Measurements from ENCODE around the gene GRAP2.
"Not testable (repeated sequence)": the region's sequence is repeated elsewhere in the genome, so short reads cannot be mapped to it uniquely, and the experiment has no call there.

The GRAP2 gene

DNA sequence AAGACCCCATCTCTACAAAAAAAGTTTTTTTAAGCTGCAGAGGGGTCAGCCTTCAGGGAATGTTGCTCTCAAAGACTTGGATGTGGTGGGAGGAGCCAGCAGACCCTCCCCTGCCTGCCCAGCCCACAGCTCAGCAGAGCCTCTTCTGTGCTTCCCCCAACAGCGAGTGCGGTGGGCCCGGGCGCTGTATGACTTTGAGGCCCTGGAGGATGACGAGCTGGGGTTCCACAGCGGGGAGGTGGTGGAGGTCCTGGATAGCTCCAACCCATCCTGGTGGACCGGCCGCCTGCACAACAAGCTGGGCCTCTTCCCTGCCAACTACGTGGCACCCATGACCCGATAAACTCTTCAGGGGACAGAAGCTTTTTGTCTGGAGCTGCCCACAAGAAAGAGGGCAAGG lies 69.9 kb downstream of the GRAP2 start:
- no peak for DNase-seq

DNA sequence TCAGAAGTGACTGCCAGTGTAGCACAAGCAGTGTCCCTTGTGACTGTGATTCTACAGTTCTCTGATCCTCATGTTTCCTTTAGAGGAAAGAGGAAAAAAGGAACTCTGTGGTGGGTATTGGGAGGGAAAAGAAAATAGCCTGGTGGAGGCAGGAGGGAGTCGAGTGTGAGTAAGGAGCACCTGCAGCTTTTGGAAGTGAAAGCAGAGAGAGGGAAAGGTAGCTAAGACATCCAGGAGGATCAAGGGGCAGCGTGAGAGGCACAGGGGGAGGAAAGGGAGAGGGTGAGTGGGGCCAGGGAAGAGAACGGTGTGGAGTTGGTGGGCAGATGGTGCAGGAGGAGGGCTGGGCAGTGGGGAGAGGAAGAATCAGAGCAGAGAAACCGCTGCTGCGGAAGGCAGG lies 71.8 kb downstream of the GRAP2 start:
- no peak for DNase-seq

DNA sequence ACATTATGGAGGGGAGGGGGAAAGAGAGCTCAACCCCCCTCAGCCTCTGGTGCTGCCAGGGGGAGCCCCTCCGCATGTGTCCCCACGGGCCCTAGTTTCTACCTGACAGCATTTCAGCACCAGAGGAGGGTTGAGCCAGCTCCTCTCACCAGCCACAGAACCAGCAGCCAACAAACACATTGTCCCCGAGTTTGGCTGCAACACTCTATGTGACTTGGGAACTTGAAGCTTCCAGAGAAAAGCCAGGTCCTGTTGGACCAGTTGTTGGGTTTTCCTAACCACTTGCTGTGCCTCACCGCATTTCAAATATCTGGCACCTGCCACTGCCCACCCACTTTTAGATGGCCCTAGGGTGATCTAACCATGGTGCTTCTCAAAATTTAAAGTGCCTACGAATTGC lies 72.8 kb downstream of the GRAP2 start:
- no peak for DNase-seq

GRCh38 chr22:39974065-39974464 lies 73.2 kb downstream of the GRAP2 start:
- no peak for DNase-seq

GRCh38 chr22:39979048-39979447 lies 78.2 kb downstream of the GRAP2 start:
- no peak for DNase-seq

DNA sequence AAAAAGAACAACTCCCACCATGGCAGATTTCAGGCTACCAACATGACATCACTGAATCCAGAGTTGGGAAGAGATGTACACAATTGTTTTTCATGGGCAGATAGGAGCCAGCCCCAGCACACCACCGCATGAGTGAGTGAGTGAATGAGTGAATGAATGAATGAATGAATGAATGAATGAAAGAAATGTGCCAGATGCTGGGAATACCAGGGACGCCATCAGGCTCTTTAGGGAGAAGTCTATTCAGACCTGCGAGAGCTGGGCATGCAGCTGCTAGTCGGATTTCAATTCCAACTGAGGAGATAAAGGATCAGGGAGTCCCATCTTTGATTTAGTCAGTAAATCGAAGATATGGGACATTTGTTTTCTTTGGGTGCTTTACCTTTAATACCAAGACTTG lies 78.6 kb downstream of the GRAP2 start:
- no peak for DNase-seq

GRCh38 chr22:39980596-39980995 lies 79.7 kb downstream of the GRAP2 start:
- DNase-seq: no peak

- no peak for DNase-seq
These were observed 82.5 kb downstream of the GRAP2 start for GRCh38 chr22:39983346-39983745.

GRCh38 chr22:39984006-39984405 lies 83.1 kb downstream of the GRAP2 start:
- DNase-seq: no peak

GRCh38 chr22:39984746-39985145 lies 83.9 kb downstream of the GRAP2 start:
- DNase-seq: no peak

DNA sequence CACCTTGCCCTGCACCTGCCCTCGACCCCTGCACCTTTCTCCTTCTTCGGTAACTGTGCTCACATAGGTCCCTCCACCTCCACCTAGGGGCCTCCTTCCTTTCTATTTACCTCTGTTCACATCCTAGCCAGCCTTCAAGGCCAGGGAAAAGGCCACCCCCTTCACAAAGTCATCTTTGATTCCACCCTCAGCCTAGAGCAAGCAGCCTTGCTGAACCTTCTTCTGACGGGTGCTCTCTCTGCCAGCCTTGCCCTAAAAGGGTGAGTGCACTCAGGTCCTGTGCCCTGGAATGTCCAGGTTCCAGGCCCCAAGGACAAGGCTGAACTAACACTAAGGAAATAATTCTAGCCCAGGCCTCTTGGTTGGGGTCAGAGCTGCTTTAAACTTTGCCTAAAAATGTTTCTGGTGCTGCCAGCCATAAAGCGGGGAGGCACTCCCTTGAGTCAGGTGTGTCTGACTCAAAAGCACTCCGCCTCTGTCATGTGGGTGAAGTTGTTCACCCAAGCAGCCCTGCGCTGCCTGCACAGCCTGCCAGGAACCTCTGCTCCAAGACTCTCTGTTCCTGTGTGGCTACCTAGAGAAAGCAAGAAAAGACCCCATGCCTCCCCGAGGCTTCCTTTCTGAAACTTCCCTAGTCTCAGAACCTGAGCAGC lies 84.6 kb downstream of the GRAP2 start:
- no peak for DNase-seq

DNA sequence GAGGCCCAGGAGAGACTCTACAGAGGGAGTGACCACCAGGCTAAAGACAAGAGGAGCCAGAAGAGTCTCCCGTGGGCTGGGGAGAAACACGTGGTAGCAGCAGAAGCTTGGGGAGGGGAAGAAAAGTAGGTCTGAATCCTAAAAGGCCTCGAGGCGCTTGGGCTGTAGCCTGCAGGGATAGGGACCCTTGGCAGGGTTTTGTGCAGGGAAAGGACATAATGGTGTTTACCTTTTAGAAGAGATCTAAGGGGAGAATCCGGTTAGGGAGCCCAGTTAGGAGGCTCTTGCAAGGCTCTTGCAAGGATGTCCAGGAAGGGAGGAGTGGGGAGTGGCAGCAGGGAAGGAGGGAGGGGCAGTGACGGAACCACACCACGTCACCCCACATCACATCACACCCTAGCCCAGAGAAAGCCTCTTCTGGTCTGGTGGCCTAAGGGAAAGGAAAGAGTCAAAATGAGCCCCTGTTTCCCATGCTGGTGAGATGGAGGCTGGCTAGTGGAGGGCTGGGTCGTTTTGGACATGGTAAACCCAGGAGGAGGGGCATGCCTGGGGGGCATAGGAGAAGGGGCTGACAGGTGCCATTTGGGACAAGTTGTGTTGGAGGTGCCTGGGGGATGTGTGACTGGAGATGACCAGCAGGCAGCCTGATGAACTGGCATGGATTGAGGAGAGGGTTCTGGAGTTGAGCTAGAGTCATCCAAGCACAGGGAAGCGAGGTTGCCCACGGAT lies 87.7 kb downstream of the GRAP2 start:
- DNase-seq: no peak

DNA sequence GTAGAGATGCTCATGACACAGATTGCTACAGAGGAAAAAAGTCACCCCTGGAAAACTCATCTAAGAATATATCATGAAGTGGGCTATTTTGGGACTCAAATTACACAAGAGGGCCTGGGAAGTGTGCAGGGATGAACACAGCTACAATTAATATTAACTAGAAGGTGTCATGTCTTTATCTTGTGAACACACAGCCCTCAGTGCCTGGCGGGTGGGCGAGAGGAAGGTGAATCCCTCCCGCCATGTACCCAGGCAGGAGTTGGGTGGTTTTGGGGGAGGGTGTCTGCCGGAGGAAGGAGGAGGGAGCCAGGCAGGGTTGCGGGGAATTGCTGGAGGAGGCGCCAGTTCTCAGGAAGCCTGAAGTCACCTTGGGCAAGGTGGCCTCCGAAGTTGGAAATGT lies 88.7 kb downstream of the GRAP2 start:
- no peak for DNase-seq

- no peak for DNase-seq
These were observed 89.8 kb downstream of the GRAP2 start for GRCh38 chr22:39990686-39991085.

- no peak for DNase-seq
These were observed 90.4 kb downstream of the GRAP2 start for GRCh38 chr22:39991159-39991860.

GRCh38 chr22:39992088-39992826 lies 91.4 kb downstream of the GRAP2 start:
- no peak for DNase-seq

DNA sequence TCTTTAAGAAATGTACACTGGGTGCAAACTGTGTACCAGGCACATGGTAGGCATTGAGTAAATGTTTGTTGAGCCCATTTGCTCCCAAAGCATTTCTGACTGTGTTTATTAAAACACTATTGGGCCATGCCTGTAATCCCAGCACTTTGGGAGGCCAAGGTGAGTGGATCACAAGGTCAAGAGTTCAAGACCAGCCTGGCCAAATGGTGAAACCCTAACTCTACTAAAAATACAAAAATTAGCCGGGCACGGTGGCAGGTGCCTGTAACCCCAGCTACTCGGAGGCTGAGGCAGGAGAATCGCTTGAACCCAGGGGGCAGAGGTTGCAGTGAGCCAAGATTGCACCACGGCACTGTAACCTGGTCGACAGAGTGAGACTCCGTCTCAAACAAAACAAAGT lies 92.0 kb downstream of the GRAP2 start:
- not testable (repeated sequence) for DNase-seq

DNA sequence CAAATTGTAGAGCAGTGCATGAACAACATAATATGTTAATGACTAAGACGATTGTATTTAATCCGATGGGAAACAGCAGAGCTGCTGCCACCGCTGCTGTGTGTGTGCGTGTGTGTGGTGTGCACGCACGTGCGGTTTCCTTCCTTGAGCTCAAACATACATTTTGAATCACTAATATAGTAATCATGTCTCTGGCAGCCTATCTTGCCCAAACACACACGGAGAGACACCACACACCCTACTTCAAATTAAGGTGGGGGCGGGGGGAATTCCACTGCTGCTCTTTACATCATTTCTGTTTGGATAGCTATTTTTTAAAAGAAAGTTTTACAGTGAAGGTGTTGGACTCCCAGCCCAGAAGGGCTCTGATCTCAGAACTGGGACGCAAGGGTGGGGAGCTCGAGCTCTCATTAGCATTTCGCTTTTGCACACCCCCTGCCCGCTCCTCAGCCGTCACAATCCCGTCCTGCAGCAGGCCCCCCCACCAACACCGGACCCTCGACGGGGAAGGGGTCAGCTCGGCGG lies 93.2 kb downstream of the GRAP2 start:
- DNase-seq: no peak

GRCh38 chr22:39994566-39995392 lies 93.9 kb downstream of the GRAP2 start, which contains the start of gene FAM83F:
FAM83F (plus strand) TSS chr22:39994954; CDS start chr22:39995043, 89 bp downstream.
- DNase-seq: peak; percentile 28 to 43

GRCh38 chr22:39995393-39996252 lies 94.7 kb downstream of the GRAP2 start:
- peak in 1 of 2 experiments; percentile 5 for DNase-seq

- no peak for DNase-seq
These were observed 95.8 kb downstream of the GRAP2 start for GRCh38 chr22:39996732-39997131.
